H1 (cell line): ENCODE data around the gene SCD. TPM values are rescaled to one million over a fixed set of nuclear protein-coding genes. Genes with fewer than 3 reads are reported as not detected.

Experiments used
- polyA plus RNA-seq, 7 experiments: library from polyadenylated mRNA; depleted of rRNA in 3 of 7; stranded (reverse) in 5 of 7; unstranded in 2 of 7; fragments of >200 nt in 5 of 7; fragments of 200-250 nt in 2 of 7; gene quantifications; 1 replicate in 5 of 7; 2 replicates in 1 of 7; 4 replicates in 1 of 7; pipeline versions ENCODE4 v1.2.1 to v1.2.3, GENCODE V29; 2011 to 2013; ENCODE audit warnings: missing spikeins in 2 of 7, mixed read lengths in 2 of 7
- total RNA-seq: library from RNA; stranded (reverse); fragmentation: NEBNext Ultra II Directional; extraction: Animal tissue kit (Norgen Biotek cat#: 25700); gene quantifications from 2 replicates; pipeline ENCODE4 v1.2.1, GENCODE V29; 2021
- TF ChIP-seq, protein P1 (sequence below): fragments of 300-600 bp; sonication (generic); IDR thresholded peaks from 2 replicates; pipeline ENCODE4 v1.7.1; 2012; ENCODE audit warnings: low read length, moderate library complexity, mild to moderate bottlenecking, inconsistent platforms; ENCODE audit not compliant: insufficient replicate concordance

The SCD gene
- total and polyA plus RNA-seq, 2 of the 8 experiments (the other 6 are each of a cell fraction or from before 2014, with no cell fraction given), result 397 to 621 TPM

DNA sequence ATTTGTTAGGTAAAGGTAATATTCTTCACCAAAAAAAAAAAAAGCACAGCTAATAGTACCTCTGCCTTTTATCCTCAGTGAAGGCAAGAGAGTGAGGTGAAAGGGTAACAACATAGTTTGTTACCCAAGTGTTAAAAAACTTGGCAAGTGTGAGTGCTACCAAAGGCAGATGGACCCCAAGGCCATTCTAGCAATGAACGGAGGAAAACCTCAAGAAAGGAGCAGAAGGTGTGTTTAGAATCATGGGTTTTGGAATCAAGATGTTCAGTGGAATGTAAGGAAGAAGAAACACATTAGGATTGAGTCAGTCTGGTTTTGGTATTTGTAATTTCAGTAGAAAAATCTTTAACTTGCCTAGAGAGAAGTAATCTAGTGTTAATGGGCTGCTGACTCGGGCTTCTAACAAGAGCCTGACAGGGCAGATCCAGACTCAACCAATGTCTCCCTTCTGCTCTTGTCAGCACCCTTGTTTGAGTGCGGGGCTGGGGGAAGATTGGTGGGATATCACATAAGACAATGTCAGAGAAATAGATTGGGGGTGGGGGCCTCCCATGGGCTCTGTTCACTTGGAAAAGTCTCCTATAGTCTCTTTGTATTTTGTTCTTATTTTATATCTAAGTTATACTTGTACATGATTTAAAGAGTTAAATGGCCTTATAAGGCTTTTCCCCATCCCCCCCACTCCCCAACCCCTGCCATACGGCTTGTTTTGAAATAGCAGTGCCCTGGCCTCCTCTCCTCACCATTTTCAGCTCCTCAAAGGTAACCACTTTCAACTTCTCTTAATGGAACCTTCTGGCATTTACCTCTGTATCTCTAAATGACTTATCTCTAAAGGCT is 44.4 kb downstream of the SCD start (continued):
- TF ChIP-seq, protein P1, sequence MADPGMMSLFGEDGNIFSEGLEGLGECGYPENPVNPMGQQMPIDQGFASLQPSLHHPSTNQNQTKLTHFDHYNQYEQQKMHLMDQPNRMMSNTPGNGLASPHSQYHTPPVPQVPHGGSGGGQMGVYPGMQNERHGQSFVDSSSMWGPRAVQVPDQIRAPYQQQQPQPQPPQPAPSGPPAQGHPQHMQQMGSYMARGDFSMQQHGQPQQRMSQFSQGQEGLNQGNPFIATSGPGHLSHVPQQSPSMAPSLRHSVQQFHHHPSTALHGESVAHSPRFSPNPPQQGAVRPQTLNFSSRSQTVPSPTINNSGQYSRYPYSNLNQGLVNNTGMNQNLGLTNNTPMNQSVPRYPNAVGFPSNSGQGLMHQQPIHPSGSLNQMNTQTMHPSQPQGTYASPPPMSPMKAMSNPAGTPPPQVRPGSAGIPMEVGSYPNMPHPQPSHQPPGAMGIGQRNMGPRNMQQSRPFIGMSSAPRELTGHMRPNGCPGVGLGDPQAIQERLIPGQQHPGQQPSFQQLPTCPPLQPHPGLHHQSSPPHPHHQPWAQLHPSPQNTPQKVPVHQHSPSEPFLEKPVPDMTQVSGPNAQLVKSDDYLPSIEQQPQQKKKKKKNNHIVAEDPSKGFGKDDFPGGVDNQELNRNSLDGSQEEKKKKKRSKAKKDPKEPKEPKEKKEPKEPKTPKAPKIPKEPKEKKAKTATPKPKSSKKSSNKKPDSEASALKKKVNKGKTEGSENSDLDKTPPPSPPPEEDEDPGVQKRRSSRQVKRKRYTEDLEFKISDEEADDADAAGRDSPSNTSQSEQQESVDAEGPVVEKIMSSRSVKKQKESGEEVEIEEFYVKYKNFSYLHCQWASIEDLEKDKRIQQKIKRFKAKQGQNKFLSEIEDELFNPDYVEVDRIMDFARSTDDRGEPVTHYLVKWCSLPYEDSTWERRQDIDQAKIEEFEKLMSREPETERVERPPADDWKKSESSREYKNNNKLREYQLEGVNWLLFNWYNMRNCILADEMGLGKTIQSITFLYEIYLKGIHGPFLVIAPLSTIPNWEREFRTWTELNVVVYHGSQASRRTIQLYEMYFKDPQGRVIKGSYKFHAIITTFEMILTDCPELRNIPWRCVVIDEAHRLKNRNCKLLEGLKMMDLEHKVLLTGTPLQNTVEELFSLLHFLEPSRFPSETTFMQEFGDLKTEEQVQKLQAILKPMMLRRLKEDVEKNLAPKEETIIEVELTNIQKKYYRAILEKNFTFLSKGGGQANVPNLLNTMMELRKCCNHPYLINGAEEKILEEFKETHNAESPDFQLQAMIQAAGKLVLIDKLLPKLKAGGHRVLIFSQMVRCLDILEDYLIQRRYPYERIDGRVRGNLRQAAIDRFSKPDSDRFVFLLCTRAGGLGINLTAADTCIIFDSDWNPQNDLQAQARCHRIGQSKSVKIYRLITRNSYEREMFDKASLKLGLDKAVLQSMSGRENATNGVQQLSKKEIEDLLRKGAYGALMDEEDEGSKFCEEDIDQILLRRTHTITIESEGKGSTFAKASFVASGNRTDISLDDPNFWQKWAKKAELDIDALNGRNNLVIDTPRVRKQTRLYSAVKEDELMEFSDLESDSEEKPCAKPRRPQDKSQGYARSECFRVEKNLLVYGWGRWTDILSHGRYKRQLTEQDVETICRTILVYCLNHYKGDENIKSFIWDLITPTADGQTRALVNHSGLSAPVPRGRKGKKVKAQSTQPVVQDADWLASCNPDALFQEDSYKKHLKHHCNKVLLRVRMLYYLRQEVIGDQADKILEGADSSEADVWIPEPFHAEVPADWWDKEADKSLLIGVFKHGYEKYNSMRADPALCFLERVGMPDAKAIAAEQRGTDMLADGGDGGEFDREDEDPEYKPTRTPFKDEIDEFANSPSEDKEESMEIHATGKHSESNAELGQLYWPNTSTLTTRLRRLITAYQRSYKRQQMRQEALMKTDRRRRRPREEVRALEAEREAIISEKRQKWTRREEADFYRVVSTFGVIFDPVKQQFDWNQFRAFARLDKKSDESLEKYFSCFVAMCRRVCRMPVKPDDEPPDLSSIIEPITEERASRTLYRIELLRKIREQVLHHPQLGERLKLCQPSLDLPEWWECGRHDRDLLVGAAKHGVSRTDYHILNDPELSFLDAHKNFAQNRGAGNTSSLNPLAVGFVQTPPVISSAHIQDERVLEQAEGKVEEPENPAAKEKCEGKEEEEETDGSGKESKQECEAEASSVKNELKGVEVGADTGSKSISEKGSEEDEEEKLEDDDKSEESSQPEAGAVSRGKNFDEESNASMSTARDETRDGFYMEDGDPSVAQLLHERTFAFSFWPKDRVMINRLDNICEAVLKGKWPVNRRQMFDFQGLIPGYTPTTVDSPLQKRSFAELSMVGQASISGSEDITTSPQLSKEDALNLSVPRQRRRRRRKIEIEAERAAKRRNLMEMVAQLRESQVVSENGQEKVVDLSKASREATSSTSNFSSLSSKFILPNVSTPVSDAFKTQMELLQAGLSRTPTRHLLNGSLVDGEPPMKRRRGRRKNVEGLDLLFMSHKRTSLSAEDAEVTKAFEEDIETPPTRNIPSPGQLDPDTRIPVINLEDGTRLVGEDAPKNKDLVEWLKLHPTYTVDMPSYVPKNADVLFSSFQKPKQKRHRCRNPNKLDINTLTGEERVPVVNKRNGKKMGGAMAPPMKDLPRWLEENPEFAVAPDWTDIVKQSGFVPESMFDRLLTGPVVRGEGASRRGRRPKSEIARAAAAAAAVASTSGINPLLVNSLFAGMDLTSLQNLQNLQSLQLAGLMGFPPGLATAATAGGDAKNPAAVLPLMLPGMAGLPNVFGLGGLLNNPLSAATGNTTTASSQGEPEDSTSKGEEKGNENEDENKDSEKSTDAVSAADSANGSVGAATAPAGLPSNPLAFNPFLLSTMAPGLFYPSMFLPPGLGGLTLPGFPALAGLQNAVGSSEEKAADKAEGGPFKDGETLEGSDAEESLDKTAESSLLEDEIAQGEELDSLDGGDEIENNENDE, result no peak
